Activated naive CD4-positive, alpha-beta T cell treated with anti-CD3 and anti-CD28 coated beads for 36 hours (primary cell): ENCODE data around the gene CDKN2AIP. TPM values are rescaled to one million over a fixed set of nuclear protein-coding genes. Genes with fewer than 3 reads are reported as not detected.
A peak's percentile ranks its signal among the peaks of the same experiment; 100 is the strongest.
"Not testable (repeated sequence)": the region's sequence is repeated elsewhere in the genome, so short reads cannot be mapped to it uniquely, and the experiment has no call there.

ENCODE experiments used
- CTCF ChIA-PET: fragments of 350-600 bp; sonication (Branson Sonifier 250); formaldehyde crosslinking; loops from one replicate; lab custom pipeline; 2021; ENCODE audit warnings: antibody characterized with exemption; lab: Charles Lee
- DNase-seq: peaks from one replicate; pipeline ENCODE4 v3.0.0-alpha.2; 2020
- H3K27ac Mint-ChIP-seq: one replicate; pipeline ENCODE4 v1.8.0; 2021; ENCODE audit warnings: mild to moderate bottlenecking, mixed read lengths
- H3K27me3 Mint-ChIP-seq: one replicate; pipeline ENCODE4 v1.8.0; 2021; ENCODE audit warnings: low read depth, mixed read lengths
- H3K36me3 Mint-ChIP-seq: one replicate; pipeline ENCODE4 v1.8.0; 2021; ENCODE audit warnings: low read depth, mixed read lengths
- H3K4me1 Mint-ChIP-seq: one replicate; pipeline ENCODE4 v1.8.0; 2021; ENCODE audit warnings: low read depth, mixed read lengths
- H3K4me3 Mint-ChIP-seq: one replicate; pipeline ENCODE4 v1.8.0; 2021; ENCODE audit warnings: mild to moderate bottlenecking, moderate library complexity, mixed read lengths
- H3K9me3 Mint-ChIP-seq: one replicate; pipeline ENCODE4 v1.8.0; 2021; ENCODE audit warnings: mixed read lengths
- intact Hi-C: fragments of 100-400 bp; cut with micrococcal nuclease; formaldehyde crosslinking; loops from one replicate; pipeline ENCODE4 v1.15.1; 2023
- total RNA-seq, 2 experiments: library from RNA; stranded (reverse); gene quantifications; one replicate each; pipeline ENCODE4 v1.2.3, GENCODE V29; 2021

The CDKN2AIP gene
- total RNA-seq, 2 experiments from 2014 or later, result 26.5 to 26.7 TPM

DNA sequence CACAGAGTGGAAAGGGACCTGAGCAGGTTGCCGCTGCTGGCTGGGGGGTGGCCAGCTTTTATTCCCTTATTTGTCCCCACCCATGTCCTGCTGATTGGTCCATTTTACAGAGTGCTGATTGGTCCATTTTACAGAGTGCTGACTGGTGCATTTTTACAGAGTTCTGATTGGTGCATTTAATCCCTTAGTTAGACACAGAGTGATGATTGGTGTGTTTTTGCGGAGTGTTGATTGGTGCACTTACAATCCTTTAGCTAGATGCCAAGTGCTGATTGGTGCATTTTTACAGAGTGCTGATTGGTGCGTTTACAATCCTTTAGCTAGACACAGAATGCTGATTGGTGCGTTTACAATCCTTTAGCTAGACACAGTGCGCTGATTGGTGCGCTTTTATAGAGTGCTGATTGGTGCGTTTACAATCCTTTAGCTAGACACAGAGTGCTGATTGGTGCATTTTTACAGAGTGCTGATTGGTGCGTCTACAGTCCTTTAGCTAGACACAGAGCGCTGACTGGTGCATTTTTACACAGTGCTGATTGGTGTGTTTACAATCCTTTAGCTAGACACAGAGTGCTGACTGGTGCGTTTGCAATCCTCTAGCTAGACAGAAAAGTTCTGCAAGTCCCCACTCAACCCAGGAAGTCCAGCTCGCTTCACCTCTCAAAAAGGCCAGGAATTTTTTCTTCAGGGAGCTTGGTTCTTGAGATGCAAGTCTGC, 19.6 kb downstream of the CDKN2AIP start:
- H3K27ac Mint-ChIP-seq, H3K27me3 Mint-ChIP-seq, H3K9me3 Mint-ChIP-seq, H3K4me3 Mint-ChIP-seq, DNase-seq, H3K4me1 Mint-ChIP-seq, intact Hi-C loops, H3K36me3 Mint-ChIP-seq: not testable (repeated sequence)
- CTCF ChIA-PET, result interaction anchor here (0.6 to 0.9 kb wide), 2 partner anchors 9 to 1119 kb away, joined by 3 to 4 read pairs; no protein-coding TSS in a partner anchor

DNA sequence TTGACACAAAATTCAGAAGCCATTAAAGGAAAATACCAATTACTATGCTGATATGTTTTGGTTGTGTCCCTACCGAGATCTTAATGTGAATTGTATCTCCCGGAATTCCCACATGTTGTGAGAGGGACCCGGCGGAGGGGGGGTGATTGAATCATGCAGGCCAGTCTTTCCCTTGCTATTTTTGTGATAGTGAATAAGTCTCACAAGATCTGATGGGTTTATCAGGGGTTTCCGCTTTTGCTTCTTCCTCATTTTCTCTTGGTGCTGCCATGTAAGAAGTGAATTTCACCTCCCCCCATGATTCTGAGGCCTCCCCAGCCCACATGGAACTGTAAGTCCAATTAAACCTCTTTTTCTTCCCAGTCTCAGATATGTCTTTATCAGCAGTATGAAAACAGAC, 21.4 kb downstream of the CDKN2AIP start:
- intact Hi-C loops, H3K4me3 Mint-ChIP-seq, H3K4me1 Mint-ChIP-seq, DNase-seq, H3K27me3 Mint-ChIP-seq, H3K9me3 Mint-ChIP-seq, H3K27ac Mint-ChIP-seq, H3K36me3 Mint-ChIP-seq: not testable (repeated sequence)
- CTCF ChIA-PET, result interaction anchor here (0.7 kb wide), 1 partner anchor 11 kb away, joined by 4 read pairs; no protein-coding TSS in a partner anchor

DNA sequence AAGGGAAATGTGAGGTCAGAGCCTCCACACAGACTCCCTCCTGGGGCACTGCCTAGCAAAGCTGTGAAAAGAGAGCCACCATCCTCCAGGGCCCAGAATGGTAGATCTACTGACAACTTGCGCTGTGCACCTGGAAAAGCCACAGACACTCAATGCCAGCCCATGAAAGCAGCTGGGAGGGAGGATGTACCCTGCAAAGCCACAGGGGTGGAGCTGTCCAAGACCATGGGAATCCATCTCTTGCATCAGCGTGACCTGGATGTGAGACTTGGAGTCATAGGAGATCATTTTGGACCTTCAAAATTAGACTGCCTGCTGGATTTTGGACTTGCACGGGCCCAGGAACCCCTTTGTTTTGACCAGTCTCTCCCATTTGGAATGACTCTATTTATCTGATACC, 22.8 kb downstream of the CDKN2AIP start:
- Mint-ChIP-seq H3K27ac (no peak overlapping the region), H3K4me3 (no peak overlapping the region)

DNA sequence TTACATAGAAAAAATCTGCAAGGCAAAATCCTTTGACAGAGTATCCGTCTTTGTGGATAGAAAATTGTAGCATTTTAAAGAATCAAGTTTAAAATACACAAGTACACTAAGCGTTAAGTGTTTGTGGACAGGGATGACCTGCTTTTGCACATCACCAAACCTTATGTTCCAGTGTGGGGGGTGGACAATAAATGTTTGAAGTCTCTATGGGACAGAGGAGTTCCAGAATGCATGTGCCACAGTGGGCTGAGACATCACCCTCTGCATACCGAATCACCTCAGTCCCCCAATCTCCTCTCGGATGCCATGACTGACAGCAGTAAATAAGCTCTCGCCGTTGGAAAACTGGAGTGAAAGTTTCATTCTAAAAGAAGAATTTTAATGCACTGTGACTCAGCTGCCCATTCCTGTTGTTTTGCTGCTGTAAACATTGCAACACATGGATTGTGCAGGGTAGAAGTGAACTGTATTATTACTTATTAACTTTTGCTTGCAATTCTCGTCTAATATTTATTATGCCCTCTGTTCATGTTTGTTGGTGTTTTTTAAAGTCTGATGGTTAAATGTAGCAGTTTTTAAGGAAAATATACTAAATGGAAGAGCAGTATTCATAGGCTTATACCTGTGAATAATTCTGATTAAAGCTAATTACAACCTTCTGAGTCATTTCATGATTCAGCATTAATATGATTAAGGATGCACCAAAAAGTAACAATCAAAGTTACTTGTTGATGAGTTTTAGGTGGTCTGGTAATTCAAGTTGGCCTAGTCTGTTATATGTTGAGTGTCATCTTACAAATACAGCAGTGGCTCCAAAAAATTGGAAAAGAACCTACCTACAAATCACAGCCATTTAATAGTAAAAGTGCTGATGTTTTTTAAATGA, 24.0 kb downstream of the CDKN2AIP start:
- CTCF ChIA-PET, result interaction anchor here (0.8 kb wide), 1 partner anchor 13 kb away, joined by 4 read pairs; no protein-coding TSS in a partner anchor
- DNase-seq, result no peak
- no peaks in the 10 kb centered on the region for H3K27me3 Mint-ChIP-seq
- no peak overlapping the region for H3K27ac Mint-ChIP-seq
- H3K36me3 Mint-ChIP-seq, result peaks cover 3% of the 10 kb centered on the region
- peaks cover 2% of the 10 kb centered on the region for H3K9me3 Mint-ChIP-seq
- no peaks in the 10 kb centered on the region for H3K4me1 Mint-ChIP-seq
- H3K4me3 Mint-ChIP-seq, result no peak overlapping the region
- intact Hi-C loops, result loop anchor here (2.0 kb wide), 1 partner anchor 24 kb away; the partner anchor contains the start of gene CDKN2AIP

More for the DNA sequence above, 22.8 kb downstream of the CDKN2AIP start:
- Mint-ChIP-seq H3K4me1 (no peaks in the 10 kb centered on the region), H3K27me3 (no peaks in the 10 kb centered on the region), H3K9me3 (peaks cover 2% of the 10 kb centered on the region), H3K36me3 (peaks cover 3% of the 10 kb centered on the region)
- no peak for DNase-seq
- intact Hi-C loops, result no loop called here
- CTCF ChIA-PET, result no interaction called here

DNA sequence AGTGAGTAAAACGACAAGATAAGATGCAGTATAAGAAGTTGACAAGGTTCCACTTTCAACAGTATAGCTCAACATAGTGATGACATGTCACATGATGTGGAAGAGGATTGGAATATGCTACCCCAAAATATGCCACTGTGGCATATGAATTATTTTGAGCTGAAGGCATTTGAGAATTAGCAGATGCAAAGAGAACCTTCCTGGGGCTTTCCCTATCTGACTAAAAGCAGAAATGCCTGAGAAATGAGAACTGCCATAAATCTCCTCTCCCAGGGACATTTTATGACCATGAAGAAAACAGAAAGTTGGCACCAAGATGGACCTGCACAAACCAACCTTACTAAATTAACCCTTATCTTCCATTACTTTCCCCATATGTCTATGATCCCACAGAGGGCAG, 24.8 kb downstream of the CDKN2AIP start:
- no peak for DNase-seq
- intact Hi-C loops, result loop anchor here (2.0 kb wide), 1 partner anchor 24 kb away; the partner anchor contains the start of gene CDKN2AIP
- Mint-ChIP-seq H3K9me3 (no peaks in the 10 kb centered on the region), H3K4me3 (no peak overlapping the region), H3K27ac (no peak overlapping the region), H3K4me1 (no peaks in the 10 kb centered on the region), H3K36me3 (peaks cover under 1% of the 10 kb centered on the region), H3K27me3 (no peaks in the 10 kb centered on the region)
- CTCF ChIA-PET, result interaction anchor here (0.6 to 1.4 kb wide), 6 partner anchors 9 to 154 kb away, joined by 3 to 4 read pairs (median 3); no protein-coding TSS in a partner anchor

DNA sequence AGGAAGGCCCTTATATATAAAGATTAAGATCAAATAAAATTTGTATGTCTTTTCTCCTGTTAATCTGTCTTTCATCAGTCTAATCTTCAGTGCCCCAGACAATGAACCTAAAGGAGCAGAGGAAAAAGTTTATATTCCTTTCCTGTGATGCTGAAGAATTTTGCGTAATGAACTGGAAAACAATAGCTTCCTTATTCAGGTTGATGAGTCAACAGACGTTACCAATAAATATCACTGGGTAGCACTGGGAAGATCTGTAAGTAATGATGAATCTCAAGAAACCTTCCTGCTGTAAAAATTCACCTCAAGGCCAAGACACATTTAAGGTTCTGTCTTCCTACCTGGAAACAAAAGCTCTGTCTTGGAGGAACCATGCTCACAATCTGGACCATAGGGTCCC, 25.5 kb downstream of the CDKN2AIP start:
- no peak overlapping the region for H3K4me3 Mint-ChIP-seq
- H3K4me1 Mint-ChIP-seq, result no peaks in the 10 kb centered on the region
- no peak overlapping the region for H3K27ac Mint-ChIP-seq
- no peaks in the 10 kb centered on the region for H3K9me3 Mint-ChIP-seq
- intact Hi-C loops, result loop anchor here (2.0 to 5.0 kb wide), 2 partner anchors 25 to 632 kb away; partner anchors contain the start of gene CDKN2AIP
- CTCF ChIA-PET, result interaction anchor here (0.6 to 1.4 kb wide), 5 partner anchors 8 to 154 kb away, joined by 3 read pairs; no protein-coding TSS in a partner anchor
- no peak for DNase-seq
- no peaks in the 10 kb centered on the region for H3K36me3 Mint-ChIP-seq
- H3K27me3 Mint-ChIP-seq, result no peaks in the 10 kb centered on the region

DNA sequence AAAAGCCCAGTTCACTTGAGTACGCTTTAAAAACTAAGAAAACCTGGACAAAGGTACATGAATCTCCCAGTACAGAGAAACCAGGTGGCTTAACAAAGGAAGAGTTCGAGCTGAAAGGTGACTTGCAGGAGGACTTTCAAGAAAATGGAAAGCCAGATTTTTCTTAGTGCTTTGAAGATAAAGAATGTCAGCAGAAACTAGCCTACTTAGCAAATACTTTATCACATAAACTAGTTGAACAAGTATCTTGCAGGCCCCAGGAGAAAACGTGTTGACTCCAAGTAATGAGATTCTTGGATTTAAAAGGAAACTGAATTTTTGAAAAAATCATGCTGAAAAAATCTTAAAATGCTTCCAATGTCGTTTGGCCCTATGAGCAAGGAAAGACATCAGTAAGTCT, 26.4 kb downstream of the CDKN2AIP start:
- Mint-ChIP-seq H3K9me3 (no peaks in the 10 kb centered on the region), H3K27ac (no peak overlapping the region), H3K4me1 (no peaks in the 10 kb centered on the region), H3K4me3 (no peak overlapping the region), H3K27me3 (no peaks in the 10 kb centered on the region), H3K36me3 (no peaks in the 10 kb centered on the region)
- intact Hi-C loops, result loop anchor here (5.0 kb wide), 1 partner anchor 631 kb away; no protein-coding TSS in a partner anchor
- DNase-seq, result no peak
- CTCF ChIA-PET, result interaction anchor here (1.3 kb wide), 1 partner anchor 192 kb away, joined by 3 read pairs; no protein-coding TSS in a partner anchor

DNA sequence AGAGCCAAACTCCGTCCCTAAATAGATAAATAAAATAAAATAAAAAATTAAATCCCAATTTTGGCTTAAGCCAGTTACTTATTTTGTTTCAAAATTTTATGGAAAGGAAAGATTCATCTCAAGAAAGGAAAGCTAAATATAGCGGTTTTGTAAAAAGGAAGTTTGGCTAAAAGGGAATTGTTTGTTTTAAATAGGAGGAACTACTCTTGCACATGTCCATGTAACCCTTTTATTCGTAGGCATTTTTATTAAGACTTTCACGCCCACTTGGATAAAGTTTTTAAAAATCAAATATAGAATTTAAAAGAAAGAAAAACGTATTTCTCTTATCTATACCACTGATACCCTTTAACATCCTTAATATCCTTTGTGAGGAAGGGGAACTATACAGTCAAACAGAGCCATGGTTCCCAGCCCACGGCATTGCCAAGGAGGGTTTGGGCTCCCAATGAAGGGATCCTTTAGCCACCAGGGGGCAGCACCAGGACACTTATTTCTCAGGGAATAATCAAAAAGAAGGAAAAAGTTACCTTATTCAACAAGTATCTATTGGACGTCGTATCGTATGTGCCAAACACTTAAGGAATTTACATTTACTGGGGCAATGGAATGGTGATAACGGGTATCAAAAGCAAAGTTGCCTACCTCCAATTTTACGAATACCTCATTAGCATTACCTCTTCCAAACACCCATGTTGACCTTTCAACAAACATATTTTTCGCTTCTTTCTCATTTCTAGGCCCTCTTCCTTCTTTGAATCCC, 27.7 kb downstream of the CDKN2AIP start:
- Mint-ChIP-seq H3K4me1 (no peaks in the 10 kb centered on the region), H3K27ac (no peak overlapping the region), H3K4me3 (no peak overlapping the region), H3K36me3 (no peaks in the 10 kb centered on the region), H3K9me3 (no peaks in the 10 kb centered on the region), H3K27me3 (no peaks in the 10 kb centered on the region)
- CTCF ChIA-PET, result interaction anchor here (0.7 to 1.3 kb wide), 7 partner anchors 126 to 1140 kb away, joined by 3 to 4 read pairs (median 3); no protein-coding TSS in a partner anchor
- DNase-seq, result peak; percentile 91
- intact Hi-C loops, result loop anchor here (1.0 to 5.0 kb wide), 7 partner anchors 31 to 692 kb away; no protein-coding TSS in a partner anchor

DNA sequence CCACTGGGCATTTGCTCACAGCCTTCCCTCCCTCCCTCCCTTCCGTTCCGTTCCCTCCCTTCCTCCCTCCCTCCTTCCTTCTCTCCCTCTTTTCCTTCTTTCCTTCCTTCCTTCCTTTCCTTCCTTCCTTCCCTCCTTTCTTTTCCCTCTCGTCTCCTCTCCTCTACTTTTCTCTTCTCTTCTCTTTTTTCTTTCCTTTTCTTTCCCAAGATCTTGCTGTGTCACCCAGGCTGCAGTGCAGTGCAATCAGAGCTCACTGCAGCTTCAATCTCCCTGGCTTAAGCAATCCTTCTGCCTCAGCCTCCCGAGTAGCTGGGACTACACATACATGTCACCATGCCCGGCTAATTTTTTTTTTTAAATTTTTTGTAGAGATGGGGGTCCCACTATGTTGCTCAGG, 33.7 kb downstream of the CDKN2AIP start:
- H3K9me3 Mint-ChIP-seq, result no peaks in the 10 kb centered on the region
- CTCF ChIA-PET, result interaction anchor here (0.9 to 1.0 kb wide), 2 partner anchors 9 to 20 kb away, joined by 3 to 4 read pairs; no protein-coding TSS in a partner anchor
- no peaks in the 10 kb centered on the region for H3K4me1 Mint-ChIP-seq
- no peak overlapping the region for H3K4me3 Mint-ChIP-seq
- H3K27ac Mint-ChIP-seq, result no peak overlapping the region
- no peaks in the 10 kb centered on the region for H3K27me3 Mint-ChIP-seq
- no peaks in the 10 kb centered on the region for H3K36me3 Mint-ChIP-seq
- intact Hi-C loops, result no loop called here
- DNase-seq, result no peak

DNA sequence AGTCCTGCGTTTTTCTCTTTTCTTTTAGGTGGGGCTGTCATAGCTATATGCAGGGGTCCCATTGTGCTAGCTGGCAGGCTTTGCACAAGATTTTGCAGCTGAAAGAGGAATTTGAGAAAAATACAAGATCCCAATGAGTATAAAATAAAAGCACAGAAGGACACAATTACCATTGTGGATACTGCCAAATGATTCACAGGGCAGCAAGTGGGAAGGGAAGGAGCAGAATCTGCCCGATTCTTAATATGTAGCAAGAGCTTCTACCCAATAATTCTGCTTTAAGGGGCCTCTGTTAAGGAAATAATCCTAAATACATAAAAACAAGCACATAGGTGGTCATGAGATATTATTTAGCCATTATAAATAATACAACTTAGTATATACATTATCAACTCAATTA, 34.5 kb downstream of the CDKN2AIP start:
- CTCF ChIA-PET, result interaction anchor here (1.0 kb wide), 1 partner anchor 10 kb away, joined by 3 read pairs; no protein-coding TSS in a partner anchor
- Mint-ChIP-seq H3K9me3 (no peaks in the 10 kb centered on the region), H3K27me3 (no peaks in the 10 kb centered on the region), H3K27ac (no peak overlapping the region), H3K36me3 (no peaks in the 10 kb centered on the region), H3K4me1 (no peaks in the 10 kb centered on the region), H3K4me3 (no peak overlapping the region)
- intact Hi-C loops, result no loop called here
- no peak for DNase-seq

DNA sequence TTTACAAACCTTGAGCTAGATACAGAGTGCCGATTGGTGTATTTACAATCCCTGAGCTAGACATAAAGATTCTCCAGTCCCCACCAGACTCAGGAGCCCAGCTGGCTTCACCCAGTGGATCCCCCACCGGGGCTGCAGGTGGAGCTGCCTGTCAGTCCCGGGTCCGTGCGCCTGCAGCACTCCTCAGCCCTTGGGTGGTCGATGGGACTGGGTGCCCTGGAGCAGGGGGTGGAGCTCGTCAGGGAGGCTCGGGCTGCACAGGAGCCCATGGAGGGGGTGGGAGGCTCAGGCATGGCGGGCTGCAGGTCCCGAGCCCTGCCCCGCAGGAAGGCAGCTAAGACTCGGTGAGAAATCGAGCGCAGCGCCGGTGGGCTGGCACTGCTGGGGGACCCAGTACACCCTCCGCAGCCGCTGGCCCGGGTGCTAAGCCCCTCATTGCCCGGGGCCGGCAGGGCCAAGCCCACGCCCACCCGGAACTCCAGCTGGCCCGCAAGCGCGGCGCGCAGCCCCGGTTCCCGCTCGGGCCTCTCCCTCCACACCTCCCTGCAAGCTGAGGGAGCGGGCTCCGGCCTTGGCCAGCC, 38.2 kb downstream of the CDKN2AIP start:
- H3K4me1 Mint-ChIP-seq, H3K9me3 Mint-ChIP-seq, CTCF ChIA-PET: not testable (repeated sequence)

More for the DNA sequence above, 38.2 kb downstream of the CDKN2AIP start:
- H3K36me3 Mint-ChIP-seq, H3K4me3 Mint-ChIP-seq, H3K27ac Mint-ChIP-seq, DNase-seq, H3K27me3 Mint-ChIP-seq, intact Hi-C loops: not testable (repeated sequence)
